Neural progenitor cell (in vitro differentiated cells): ENCODE results near the gene NFU1. TPM values are rescaled to one million over a fixed set of nuclear protein-coding genes. Genes with fewer than 3 reads are reported as not detected.

Experiments
- DNase-seq: peaks from one replicate; pipeline ENCODE4 v3.0.0-alpha.2; 2016; ENCODE audit warnings: low spot score
- H2AFZ ChIP-seq: fragments of 200-600 bp; sonication (generic); replicated peaks from 2 replicates; pipeline ENCODE4 v1.6.1; 2016; ENCODE audit warnings: antibody characterized with exemption
- H3F3A ChIP-seq: fragments of 200-600 bp; sonication (generic); 2 replicates; pipeline ENCODE4 v1.6.1; 2016; ENCODE audit warnings: antibody characterized with exemption, low read depth
- H3K27ac ChIP-seq: fragments of 200-600 bp; sonication (generic); 2 replicates; pipeline ENCODE4 v1.5.1; 2016; ENCODE audit warnings: mild to moderate bottlenecking
- H3K27me3 ChIP-seq: fragments of 200-600 bp; sonication (generic); 2 replicates; pipeline ENCODE4 v1.6.1; 2016; ENCODE audit warnings: mild to moderate bottlenecking, moderate library complexity
- H3K36me3 ChIP-seq: fragments of 200-600 bp; sonication (generic); 2 replicates; pipeline ENCODE4 v1.5.1; 2016
- H3K4me1 ChIP-seq: fragments of 200-600 bp; sonication (generic); 2 replicates; pipeline ENCODE4 v1.6.1; 2016; ENCODE audit warnings: mixed run types
- H3K4me2 ChIP-seq: fragments of 200-600 bp; sonication (generic); 2 replicates; pipeline ENCODE4 v1.6.1; 2016
- H3K4me3 ChIP-seq: fragments of 200-600 bp; sonication (generic); 2 replicates; pipeline ENCODE4 v1.5.1; 2016
- H3K79me2 ChIP-seq: fragments of 200-600 bp; sonication (generic); 2 replicates; pipeline ENCODE4 v1.6.1; 2016; ENCODE audit warnings: low read depth
- H3K9ac ChIP-seq: fragments of 200-600 bp; sonication (generic); 2 replicates; pipeline ENCODE4 v1.6.1; 2016
- H3K9me3 ChIP-seq: fragments of 200-600 bp; sonication (generic); 2 replicates; pipeline ENCODE4 v1.5.1; 2016; ENCODE audit warnings: low read depth
- H4K20me1 ChIP-seq: fragments of 200-600 bp; sonication (generic); 2 replicates; pipeline ENCODE4 v1.6.1; 2016; ENCODE audit warnings: low read depth
- H3K27ac Mint-ChIP-seq: 3 replicates; pipeline ENCODE4 v1.8.0; 2021; ENCODE audit warnings: mixed read lengths
- H3K27me3 Mint-ChIP-seq: 2 replicates; pipeline ENCODE4 v1.8.0; 2022; ENCODE audit warnings: low read depth, mild to moderate bottlenecking, inconsistent platforms, moderate library complexity, mixed read lengths; ENCODE audit not compliant: insufficient read depth
- H3K36me3 Mint-ChIP-seq: 3 replicates; pipeline ENCODE4 v1.8.0; 2021; ENCODE audit warnings: mixed read lengths
- H3K4me1 Mint-ChIP-seq: 3 replicates; pipeline ENCODE4 v1.8.0; 2021; ENCODE audit warnings: mixed read lengths
- H3K4me3 Mint-ChIP-seq: 3 replicates; pipeline ENCODE4 v1.8.0; 2021; ENCODE audit warnings: mild to moderate bottlenecking, moderate library complexity, mixed read lengths
- H3K9me3 Mint-ChIP-seq: 3 replicates; pipeline ENCODE4 v1.8.0; 2020; ENCODE audit warnings: mixed read lengths
- CTCF ChIP-seq: fragments of 200-600 bp; sonication (generic); IDR thresholded peaks from 2 replicates; pipeline ENCODE4 v1.5.1; 2017; ENCODE audit warnings: antibody characterized with exemption, mild to moderate bottlenecking
- EZH2 ChIP-seq: fragments of 200-600 bp; sonication (generic); IDR thresholded peaks from 2 replicates; pipeline ENCODE4 v1.6.1; 2017; ENCODE audit warnings: antibody characterized with exemption, mild to moderate bottlenecking, moderate library complexity
- EZH2phosphoT487 ChIP-seq: fragments of 200-600 bp; sonication (generic); IDR thresholded peaks from 2 replicates; pipeline ENCODE4 v1.6.1; 2017; ENCODE audit warnings: antibody characterized with exemption
- total RNA-seq: library from RNA; depleted of rRNA; stranded (reverse); fragments of >200 nt; gene quantifications from 2 replicates; pipeline ENCODE4 v1.2.3, GENCODE V29; 2015; ENCODE audit warnings: low replicate concordance

NFU1 gene
- total RNA-seq, result 48.1 and 74.3 TPM in 2 replicates

GRCh38 chr2:69436938-69437750, at the start of gene NFU1:
TSS of gene NFU1 (minus strand) at chr2:69437435. CDS start at chr2:69437422, 13 bp downstream.
- Histone ChIP-seq H3K27ac (peak within 1 kb of the TSS; percentile 64), H3K4me2 (peak within 1 kb of the TSS; percentile 99), H3K9me3 (no peaks in the 10 kb centered on the region), H2AFZ (peak within 1 kb of the TSS; percentile 94), H3K79me2 (peaks cover 31% of the 10 kb centered on the region), H3K4me1 (peaks cover 16% of the 10 kb centered on the region), H3K36me3 (no peaks in the 10 kb centered on the region), H3K9ac (peak within 1 kb of the TSS; percentile 59), H3K4me3 (peak within 1 kb of the TSS; percentile 83), H4K20me1 (no peaks in the 10 kb centered on the region), H3K27me3 (no peaks in the 10 kb centered on the region), H3F3A (peaks cover 19% of the 10 kb centered on the region)
- TF ChIP-seq CTCF, result peak; percentile 60
- TF ChIP-seq EZH2phosphoT487, result no peak
- TF ChIP-seq EZH2, result peak; percentile 28
- Mint-ChIP-seq H3K36me3 (peaks cover 6% of the 10 kb centered on the region), H3K9me3 (no peaks in the 10 kb centered on the region), H3K4me1 (peaks cover 23% of the 10 kb centered on the region), H3K4me3 (peak within 1 kb of the TSS; percentile 97), H3K27me3 (no peaks in the 10 kb centered on the region), H3K27ac (peak within 1 kb of the TSS; percentile 96)
- DNase-seq, result peak; percentile 97

- Histone ChIP-seq H2AFZ (no peak overlapping the region), H3K4me2 (no peak overlapping the region), H3K36me3 (no peaks in the 10 kb centered on the region), H3K27me3 (no peaks in the 10 kb centered on the region), H3K4me3 (no peak overlapping the region), H3F3A (no peaks in the 10 kb centered on the region), H3K4me1 (no peaks in the 10 kb centered on the region), H4K20me1 (no peaks in the 10 kb centered on the region), H3K9me3 (no peaks in the 10 kb centered on the region), H3K79me2 (no peaks in the 10 kb centered on the region), H3K27ac (no peak overlapping the region), H3K9ac (no peak overlapping the region)
- Mint-ChIP-seq H3K36me3 (peaks cover 9% of the 10 kb centered on the region), H3K9me3 (no peaks in the 10 kb centered on the region), H3K4me3 (no peak overlapping the region), H3K27me3 (peaks cover 2% of the 10 kb centered on the region), H3K4me1 (peaks cover 3% of the 10 kb centered on the region), H3K27ac (no peak overlapping the region)
- no peak for DNase-seq
- TF ChIP-seq EZH2 (no peak), EZH2phosphoT487 (no peak), CTCF (no peak)
These were observed 46.5 kb upstream of the NFU1 start for GRCh38 chr2:69483696-69484095.

- Histone ChIP-seq H3K4me1 (no peaks in the 10 kb centered on the region), H3K4me2 (no peak overlapping the region), H3K27me3 (no peaks in the 10 kb centered on the region), H3F3A (no peaks in the 10 kb centered on the region), H3K9me3 (no peaks in the 10 kb centered on the region), H4K20me1 (no peaks in the 10 kb centered on the region), H3K27ac (no peak overlapping the region), H3K9ac (no peak overlapping the region), H3K4me3 (no peak overlapping the region), H2AFZ (no peak overlapping the region), H3K79me2 (no peaks in the 10 kb centered on the region), H3K36me3 (no peaks in the 10 kb centered on the region)
- Mint-ChIP-seq H3K4me1 (peaks cover 3% of the 10 kb centered on the region), H3K9me3 (no peaks in the 10 kb centered on the region), H3K4me3 (no peak overlapping the region), H3K36me3 (peaks cover 5% of the 10 kb centered on the region), H3K27me3 (peaks cover 2% of the 10 kb centered on the region), H3K27ac (no peak overlapping the region)
- no peak for DNase-seq
- TF ChIP-seq CTCF (no peak), EZH2phosphoT487 (no peak), EZH2 (no peak)
These were observed 45.8 kb upstream of the NFU1 start for GRCh38 chr2:69483024-69483423.
